Brain microvascular endothelial cell (primary cell): Measurements from ENCODE around the gene FOXL3.

Experiments
- DNase-seq: peaks from one replicate; pipeline ENCODE4 v3.0.0-alpha.2; 2020
- H3K27ac ChIP-seq: fragments of 250-450 bp; sonication (Bioruptor Pico); 2 replicates; pipeline ENCODE4 v1.5.1; 2020; ENCODE audit warnings: mild to moderate bottlenecking, moderate library complexity
- H3K27me3 ChIP-seq: fragments of 250-450 bp; sonication (Bioruptor Pico); replicated peaks from 2 replicates; pipeline ENCODE4 v1.5.1; 2020; ENCODE audit warnings: mild to moderate bottlenecking
- H3K36me3 ChIP-seq: fragments of 250-450 bp; sonication (Bioruptor Pico); replicated peaks from 2 replicates; pipeline ENCODE4 v1.5.1; 2020; ENCODE audit warnings: mild to moderate bottlenecking
- H3K4me3 ChIP-seq: 2 replicates; pipeline ENCODE4 v1.5.1; 2011; ENCODE audit warnings: low read depth, mild to moderate bottlenecking, control low read depth, low read length, moderate library complexity
- in situ Hi-C: cut with HindIII; loops from 2 replicates; pipeline ENCODE4 v1.10.0; 2017; ENCODE audit warnings: low sequenced_read_pairs, low pct_ligation_motif_present
- TF ChIP-seq, protein P1 (sequence below): IDR thresholded peaks from 2 replicates; pipeline ENCODE4 v1.5.1; 2011; ENCODE audit warnings: low read depth, mild to moderate bottlenecking, moderate library complexity, low read length, control low read depth, inconsistent platforms; ENCODE audit errors: missing control alignments

FOXL3 gene

DNA sequence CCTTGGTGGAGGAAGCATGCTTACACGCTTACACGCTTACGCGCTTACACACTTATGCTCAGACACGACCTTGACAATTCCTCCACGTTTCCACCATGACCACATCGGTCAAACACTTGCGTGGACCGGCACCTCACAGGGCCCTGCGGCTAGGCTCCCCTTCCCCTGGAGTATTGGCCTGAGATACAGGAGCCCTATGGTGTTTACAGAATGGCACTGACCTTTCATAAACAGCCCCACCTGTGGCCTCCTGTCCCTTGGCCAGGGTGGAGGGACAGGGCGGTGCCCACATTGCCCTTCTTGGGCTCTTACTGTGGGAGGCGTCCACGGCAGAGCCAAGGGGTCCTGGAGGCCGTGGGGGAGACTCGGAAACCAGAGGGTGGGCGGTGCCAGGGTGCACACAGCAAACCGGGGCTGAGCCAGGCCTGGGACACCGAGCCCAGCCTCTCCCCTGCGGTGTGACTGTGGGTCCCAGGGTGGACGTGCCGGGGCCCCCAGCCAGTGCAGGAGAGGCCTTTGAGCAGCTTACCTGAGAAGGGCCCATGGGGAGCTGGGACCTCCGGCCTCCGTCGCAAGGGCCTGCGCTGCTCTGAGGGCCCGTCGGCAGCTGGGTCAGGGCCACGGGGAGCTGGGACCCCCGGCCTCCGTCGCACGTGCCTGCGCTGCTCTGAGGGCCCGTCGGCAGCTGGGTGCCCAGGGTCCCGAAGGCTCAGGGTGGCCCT is 44.2 kb upstream of the FOXL3 start:
- Histone ChIP-seq H3K27ac (no peak overlapping the region), H3K27me3 (no peaks in the 10 kb centered on the region), H3K4me3 (no peak overlapping the region), H3K36me3 (peaks cover 34% of the 10 kb centered on the region)
- in situ Hi-C loops = no loop called here
- TF ChIP-seq, protein P1, sequence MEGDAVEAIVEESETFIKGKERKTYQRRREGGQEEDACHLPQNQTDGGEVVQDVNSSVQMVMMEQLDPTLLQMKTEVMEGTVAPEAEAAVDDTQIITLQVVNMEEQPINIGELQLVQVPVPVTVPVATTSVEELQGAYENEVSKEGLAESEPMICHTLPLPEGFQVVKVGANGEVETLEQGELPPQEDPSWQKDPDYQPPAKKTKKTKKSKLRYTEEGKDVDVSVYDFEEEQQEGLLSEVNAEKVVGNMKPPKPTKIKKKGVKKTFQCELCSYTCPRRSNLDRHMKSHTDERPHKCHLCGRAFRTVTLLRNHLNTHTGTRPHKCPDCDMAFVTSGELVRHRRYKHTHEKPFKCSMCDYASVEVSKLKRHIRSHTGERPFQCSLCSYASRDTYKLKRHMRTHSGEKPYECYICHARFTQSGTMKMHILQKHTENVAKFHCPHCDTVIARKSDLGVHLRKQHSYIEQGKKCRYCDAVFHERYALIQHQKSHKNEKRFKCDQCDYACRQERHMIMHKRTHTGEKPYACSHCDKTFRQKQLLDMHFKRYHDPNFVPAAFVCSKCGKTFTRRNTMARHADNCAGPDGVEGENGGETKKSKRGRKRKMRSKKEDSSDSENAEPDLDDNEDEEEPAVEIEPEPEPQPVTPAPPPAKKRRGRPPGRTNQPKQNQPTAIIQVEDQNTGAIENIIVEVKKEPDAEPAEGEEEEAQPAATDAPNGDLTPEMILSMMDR = no peak
- DNase-seq = no peak

DNA sequence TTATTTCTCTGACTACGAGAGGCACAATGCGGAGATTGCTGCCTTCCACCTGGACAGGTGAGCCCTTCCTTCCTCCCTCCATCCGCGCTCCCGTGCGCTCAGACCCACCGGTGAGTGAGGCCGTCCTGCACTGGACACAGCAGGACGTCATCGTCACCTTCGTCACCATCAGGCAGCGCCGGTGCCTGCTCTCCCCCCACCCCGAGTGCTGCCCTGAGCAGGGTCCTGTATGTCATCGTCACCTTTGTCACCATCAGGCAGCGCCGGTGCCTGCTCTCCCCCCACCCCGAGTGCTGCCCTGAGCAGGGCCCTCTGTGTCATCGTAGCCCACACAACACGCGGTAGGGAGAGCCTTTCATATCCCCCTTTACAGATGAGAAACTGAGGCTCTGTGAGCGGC is 43.5 kb upstream of the FOXL3 start:
- TF ChIP-seq, protein P1 = no peak
- no peak for DNase-seq
- peaks cover 40% of the 10 kb centered on the region for H3K36me3 ChIP-seq
- in situ Hi-C loops = no loop called here
- no peak overlapping the region for H3K4me3 ChIP-seq
- H3K27me3 ChIP-seq = no peaks in the 10 kb centered on the region
- no peak overlapping the region for H3K27ac ChIP-seq

DNA sequence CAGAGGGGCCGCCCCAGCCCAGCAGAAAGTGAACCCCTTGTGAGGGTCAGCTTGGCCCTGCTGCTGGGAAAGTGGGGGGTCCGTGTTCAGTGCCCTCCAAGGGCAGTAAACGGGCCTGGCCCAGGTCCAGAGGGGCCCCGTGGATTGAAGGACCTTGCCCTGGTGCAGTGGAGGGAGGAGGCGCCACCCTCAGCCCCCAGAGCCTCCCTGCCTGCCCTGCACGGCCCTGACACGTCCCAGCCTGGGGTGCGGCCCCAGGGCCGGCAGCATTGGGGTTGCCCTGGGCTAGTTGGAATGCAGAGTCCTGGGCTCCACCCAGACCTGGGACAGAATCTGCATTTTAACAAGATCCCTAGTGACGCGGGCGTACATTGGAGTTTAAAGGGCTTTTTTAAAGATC is 42.8 kb upstream of the FOXL3 start:
- H3K36me3 ChIP-seq = peaks cover 44% of the 10 kb centered on the region
- in situ Hi-C loops = no loop called here
- no peak overlapping the region for H3K4me3 ChIP-seq

DNA sequence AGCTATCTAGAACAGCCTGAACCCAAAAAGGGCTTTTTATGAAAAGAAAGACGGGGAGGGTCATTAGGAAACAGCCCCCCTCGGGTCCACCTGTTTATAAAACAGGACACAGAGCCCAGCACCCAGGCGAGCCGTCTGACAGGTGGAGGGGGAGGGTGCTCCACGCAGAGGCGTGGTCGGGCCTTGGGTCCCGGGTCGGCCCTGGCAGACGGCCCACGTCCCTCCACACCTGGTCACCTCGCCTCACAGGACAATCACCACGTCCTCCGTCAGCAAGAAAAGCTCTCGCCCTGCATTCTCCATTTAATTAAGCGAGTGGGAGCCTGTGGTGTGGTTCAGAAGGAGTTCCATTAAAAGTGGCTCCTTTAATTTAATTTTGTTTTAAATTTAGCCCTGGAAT is 42.3 kb upstream of the FOXL3 start:
- Histone ChIP-seq H3K27me3 (no peaks in the 10 kb centered on the region), H3K27ac (no peak overlapping the region), H3K4me3 (no peak overlapping the region), H3K36me3 (peaks cover 47% of the 10 kb centered on the region)
- in situ Hi-C loops = no loop called here
- TF ChIP-seq, protein P1 = no peak
- no peak for DNase-seq

More for the DNA sequence above, 42.8 kb upstream of the FOXL3 start:
- no peak overlapping the region for H3K27ac ChIP-seq
- TF ChIP-seq, protein P1 = no peak
- DNase-seq = no peak
- H3K27me3 ChIP-seq = no peaks in the 10 kb centered on the region

DNA sequence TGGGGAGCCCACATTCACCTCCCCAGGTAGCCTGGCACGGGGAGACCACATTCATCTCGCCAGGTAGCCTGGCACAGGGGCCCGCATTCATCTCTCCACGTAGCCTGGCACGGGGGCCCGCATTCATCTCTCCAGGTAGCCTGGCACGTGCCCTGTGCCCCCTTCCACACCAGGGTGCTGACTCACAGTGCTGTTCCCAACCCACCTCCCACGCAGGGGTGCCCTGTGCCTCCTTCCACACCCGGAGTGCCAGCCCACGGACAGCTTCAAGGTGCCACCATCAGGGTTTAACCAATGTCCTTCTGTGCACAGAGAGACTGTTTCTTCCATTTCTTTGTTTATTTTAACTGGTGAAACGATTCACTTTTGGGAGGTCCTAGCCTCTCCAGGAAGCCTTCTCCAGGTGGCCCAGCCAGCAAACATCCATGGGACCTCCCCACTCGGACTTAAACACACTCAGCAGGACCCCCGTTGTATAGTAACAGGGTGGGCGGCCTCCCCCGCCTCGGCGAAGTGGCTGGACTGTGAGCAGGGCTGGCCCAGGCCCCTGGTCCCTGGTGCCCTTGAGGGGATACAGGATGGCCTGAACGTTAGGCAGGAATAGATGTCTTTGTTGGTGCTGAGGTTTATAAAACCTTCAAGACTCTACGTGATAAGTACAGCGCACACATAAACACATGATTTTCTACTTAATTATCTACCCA is 41.1 kb upstream of the FOXL3 start:
- Histone ChIP-seq H3K36me3 (peaks cover 58% of the 10 kb centered on the region), H3K4me3 (no peak overlapping the region), H3K27me3 (no peaks in the 10 kb centered on the region), H3K27ac (no peak overlapping the region)
- in situ Hi-C loops = no loop called here
- TF ChIP-seq, protein P1 = no peak
- DNase-seq = no peak
